HG02571 (cell line): ENCODE results near the gene CEBPB.

Source experiments
- ATAC-seq: cut with Tn5 transposase; IDR thresholded peaks from one replicate; pipeline ENCODE4 v1.9.1; 2021; ENCODE audit warnings: mild to moderate bottlenecking, moderate library complexity; ENCODE audit not compliant: unreplicated experiment

The CEBPB gene

GRCh38 chr20:50210066-50210619, 19.5 kb downstream of the CEBPB start:
- no peak for ATAC-seq

DNA sequence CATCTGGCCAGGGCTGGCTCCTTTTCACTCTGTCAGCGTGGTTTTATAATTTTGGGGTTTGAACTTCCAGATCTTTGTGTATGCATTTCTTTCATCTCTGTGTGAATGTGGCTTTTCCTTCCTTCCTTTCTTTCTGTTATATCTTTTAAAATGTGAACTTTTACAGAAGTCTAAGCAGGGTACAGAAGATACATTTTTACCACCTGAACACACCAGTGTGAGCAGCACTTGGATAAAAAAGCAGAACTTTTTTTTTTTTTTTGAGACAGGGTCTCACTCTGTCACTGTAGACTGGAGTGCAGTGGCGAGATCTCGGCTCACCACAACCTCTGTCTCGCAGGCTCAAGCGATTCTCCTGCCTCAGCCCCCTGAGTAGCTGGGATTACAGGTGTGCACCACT, 20.5 kb downstream of the CEBPB start:
- no peak for ATAC-seq

GRCh38 chr20:50213531-50214106, 23.0 kb downstream of the CEBPB start:
- ATAC-seq: no peak

DNA sequence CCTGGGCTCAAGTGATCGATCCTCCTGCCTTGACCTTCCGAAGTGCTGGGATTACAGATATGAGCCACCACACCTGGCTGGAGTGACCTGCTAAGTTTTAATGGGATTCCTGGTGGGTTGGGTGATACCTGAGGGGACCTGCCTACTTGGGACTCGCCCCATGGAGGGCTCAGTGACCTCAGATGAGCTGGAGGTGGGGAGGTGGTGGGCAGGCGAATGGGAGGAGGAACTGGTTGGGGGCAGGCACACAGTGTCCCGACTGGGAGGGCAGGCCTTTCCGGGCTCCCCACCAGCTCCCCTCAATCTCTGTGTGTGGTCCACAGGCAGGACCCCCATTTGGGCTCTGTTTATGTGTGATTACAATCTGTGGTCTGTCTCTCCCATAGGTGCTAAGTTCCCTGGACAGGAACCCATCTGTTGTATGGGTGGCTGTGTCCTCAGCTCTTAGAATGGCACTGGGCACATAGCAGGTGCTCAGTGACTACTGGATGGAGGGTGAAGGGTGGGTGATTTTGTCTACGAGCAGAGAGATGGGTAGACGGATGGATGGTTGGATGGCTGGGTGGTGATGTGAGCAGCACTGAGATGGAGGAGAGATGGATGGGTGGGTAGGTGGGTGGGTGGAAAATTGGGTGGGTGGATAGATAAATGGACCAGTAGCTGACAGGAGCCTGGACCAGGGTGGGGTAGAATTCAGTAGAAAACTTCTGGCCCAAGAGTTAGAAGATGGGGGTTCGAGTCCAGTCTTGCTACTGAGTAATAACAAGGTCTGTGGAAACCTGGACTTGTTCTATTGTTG, 23.8 kb downstream of the CEBPB start:
- no peak for ATAC-seq

DNA sequence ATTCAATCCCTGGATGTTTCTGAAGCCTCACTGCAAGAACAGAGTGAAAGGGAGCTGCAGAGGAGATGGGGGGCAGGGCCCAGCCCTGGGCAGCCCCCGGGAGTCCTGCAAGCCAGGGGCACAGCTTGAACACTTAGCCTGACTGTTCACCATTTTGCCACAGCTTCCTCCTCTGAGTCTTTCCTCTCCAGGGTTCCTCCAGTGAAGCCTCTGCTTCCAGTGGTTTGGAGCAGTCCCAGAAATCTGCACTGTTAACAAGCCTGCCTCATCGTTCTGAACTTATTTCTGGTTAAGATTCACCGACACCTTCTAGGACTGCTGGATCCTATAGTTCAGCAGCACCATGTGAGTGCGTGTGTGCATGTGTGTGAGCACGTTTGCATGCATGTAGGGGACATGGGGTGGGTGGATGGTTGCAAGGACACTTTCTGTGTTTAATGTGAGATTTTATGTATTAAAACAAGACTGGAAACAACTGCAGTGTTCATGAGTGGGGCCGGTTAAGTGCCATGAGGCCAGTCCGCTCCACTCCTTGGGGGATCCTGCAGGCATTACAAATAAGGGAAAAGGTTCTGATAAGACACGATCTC, 24.6 kb downstream of the CEBPB start:
- no peak for ATAC-seq

DNA sequence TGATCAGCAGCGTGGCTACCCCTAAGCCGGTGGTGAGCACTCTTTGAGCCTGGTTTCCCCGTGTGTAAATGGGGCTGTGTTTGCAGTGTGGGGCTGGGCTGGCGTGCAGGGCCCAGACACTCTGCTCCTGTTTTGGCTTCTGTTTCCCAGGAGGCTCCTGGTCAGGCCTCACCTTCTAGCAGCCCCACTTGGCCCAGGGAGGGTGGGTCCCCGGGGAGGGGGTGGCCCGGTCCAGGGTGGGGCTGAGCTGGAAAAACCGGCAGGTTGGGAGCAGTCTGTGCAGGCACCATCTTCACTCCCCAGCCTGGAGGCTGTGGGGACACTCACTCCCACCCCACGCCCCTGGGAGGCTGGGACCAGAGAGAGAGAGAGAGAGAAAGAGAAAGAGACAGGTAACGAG, 25.3 kb downstream of the CEBPB start:
- no peak for ATAC-seq

GRCh38 chr20:50216543-50217206, 26.0 kb downstream of the CEBPB start:
- no peak for ATAC-seq

DNA sequence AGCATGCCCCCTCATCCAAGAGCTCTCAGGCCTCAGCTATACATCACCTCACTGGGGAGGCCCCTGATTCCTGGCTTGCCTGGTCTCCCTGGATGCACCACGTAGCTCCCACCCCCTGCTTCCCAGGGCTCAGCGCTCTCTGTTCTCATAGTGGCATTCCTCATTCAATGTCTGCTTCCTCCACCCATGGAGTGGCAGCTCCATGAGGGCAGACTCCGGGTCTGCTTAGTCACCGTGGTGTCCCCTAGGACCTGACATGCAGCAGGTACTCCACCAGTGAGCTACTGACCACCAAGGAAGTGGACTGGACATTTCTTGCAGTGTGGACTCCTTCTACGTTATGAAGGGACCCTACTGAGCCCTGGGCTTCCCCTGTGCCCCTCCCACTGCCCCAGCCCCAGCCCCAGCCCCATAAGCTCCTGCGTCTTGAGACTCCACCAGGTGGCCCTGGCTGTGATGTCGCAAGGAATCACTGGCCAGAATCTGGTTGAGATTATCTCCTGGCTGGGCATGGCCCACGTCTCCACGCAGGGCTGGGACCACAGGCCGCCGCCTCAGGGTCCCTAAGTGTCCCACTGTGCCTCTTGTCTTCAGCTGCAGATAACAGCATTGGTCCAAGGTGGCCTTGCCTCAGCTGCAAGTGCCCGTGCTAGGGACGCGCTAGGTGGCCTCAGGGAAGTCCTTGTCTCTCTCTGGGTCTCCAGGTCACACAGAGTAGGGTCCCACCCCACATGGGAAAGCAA, 26.7 kb downstream of the CEBPB start:
- no peak for ATAC-seq

DNA sequence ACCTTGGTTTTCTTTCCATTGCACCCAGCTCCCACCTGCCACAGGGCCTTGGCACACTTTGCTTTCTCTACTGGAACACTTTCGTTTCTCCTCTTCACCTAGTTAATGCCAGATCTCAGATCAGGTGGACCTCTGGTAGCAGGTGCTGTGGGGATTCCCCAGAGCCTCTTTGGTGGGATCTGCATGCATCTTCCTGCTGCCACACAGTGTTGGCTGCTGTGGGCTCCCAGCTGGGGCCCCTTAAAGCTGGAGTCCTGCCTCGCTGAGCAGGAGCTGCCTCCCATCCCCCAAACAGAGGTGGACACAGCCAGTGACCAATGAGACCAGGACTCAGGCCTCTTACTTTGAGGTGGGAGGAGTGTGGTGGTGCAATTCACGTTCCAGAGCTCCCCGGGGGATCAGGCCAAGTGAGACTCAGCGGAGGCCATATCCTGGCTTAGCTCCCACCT, 28.4 kb downstream of the CEBPB start:
- ATAC-seq: no peak

- ATAC-seq: no peak
These were observed 29.0 kb downstream of the CEBPB start for GRCh38 chr20:50219600-50219999.

GRCh38 chr20:50220093-50220893, 29.7 kb downstream of the CEBPB start:
- no peak for ATAC-seq

DNA sequence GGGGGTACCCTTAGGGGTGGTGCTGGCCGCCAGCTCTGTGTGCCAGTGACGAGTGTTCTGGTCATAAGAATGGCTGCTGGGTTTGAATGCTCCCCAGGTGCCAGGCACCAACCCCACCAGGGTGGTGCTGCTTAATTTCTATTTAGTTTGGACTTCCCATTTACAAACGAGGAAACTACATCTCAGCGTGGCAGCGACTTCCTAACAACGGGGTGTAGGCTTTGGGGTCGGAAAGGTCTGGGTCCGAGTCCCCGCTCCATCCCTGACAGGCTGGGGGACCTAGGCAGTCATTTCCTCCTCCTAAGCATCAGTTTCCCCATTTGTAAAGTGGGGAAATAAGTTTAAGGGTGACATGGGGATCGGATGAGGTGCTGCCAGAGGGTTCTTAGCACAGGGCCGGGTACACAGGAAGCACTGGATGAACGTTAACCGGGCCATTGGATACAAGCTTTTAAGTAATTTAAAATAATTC, 30.3 kb downstream of the CEBPB start:
- ATAC-seq: no peak

- ATAC-seq: no peak
These were observed 31.1 kb downstream of the CEBPB start for GRCh38 chr20:50221501-50222308.

DNA sequence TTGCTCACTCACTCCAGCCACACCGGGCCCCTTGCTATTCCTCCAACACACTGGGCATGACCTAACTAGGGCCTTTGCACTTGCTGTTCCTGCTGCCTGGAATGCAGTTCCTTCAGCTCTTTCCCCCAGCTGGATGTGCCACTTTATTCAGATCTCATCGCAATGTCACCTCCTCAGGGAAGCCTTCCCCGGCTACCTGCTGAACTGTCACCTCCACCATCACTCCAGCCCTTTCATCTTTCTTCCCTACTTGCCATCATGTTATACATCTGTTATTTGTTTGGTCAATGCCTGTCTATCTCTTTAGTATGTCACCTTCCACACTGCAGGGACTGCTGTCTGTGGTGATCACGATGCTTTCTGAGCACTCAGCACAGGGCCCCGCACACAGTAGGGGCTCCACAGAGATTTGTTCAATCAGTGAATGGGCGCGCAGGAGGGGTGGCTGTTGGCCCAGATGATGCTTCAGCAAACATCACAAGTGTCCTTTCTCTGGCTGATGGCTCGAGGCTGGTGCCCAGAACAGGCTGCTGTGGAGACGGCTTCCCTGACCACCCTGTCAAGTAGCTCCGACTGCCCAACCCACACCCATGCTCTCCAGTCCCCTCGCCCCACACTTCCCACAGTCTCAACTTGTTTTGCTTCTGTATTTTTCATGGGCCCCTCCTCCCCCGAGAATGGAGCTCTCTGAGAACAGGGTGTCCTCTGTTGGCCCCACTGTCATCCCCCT, 31.8 kb downstream of the CEBPB start:
- ATAC-seq: no peak

GRCh38 chr20:50223039-50224005, 32.7 kb downstream of the CEBPB start:
- ATAC-seq: no peak

DNA sequence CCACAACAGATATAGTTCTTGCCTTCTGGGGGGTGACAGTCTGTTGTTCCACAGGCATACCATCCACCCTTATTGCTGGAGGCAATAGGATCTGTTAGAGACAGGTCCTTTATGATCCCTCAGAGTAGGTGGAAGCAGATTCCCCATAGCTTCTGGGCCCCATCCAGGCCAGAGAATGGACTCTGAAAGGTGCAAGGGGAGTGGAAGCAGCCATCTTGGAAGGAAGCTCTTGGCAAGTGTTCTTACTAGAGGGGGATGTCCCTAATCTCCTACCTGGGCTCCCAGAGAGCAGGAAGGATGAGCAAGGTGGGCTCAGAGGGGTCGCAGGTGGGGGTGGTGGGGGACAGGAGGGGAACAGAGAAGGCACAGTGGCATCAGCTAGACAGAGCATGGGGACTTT, 33.4 kb downstream of the CEBPB start:
- ATAC-seq: no peak
